GM23248 (cell line): Measurements from ENCODE around the gene PHF21A. TPM values are rescaled to one million over a fixed set of nuclear protein-coding genes. Genes with fewer than 3 reads are reported as not detected.

ENCODE experiments used
- DNase-seq: peaks from one replicate; pipeline ENCODE4 v3.0.0-alpha.2; 2015
- H2AFZ ChIP-seq: fragments of 200-600 bp; sonication (generic); 2 replicates; pipeline ENCODE4 v1.6.1; 2016; ENCODE audit warnings: antibody characterized with exemption
- H3F3A ChIP-seq: fragments of 200-600 bp; sonication (generic); 2 replicates; pipeline ENCODE4 v1.6.1; 2016; ENCODE audit warnings: mild to moderate bottlenecking, antibody characterized with exemption, mixed run types; ENCODE audit not compliant: insufficient read depth
- H3K27ac ChIP-seq: fragments of 200-600 bp; sonication (generic); 2 replicates; pipeline ENCODE4 v1.5.1; 2016; ENCODE audit warnings: mild to moderate bottlenecking
- H3K27me3 ChIP-seq: fragments of 200-600 bp; sonication (generic); replicated peaks from 2 replicates; pipeline ENCODE4 v1.6.1; 2016; ENCODE audit warnings: mild to moderate bottlenecking; ENCODE audit not compliant: insufficient read depth
- H3K36me3 ChIP-seq: fragments of 200-600 bp; sonication (generic); 2 replicates; pipeline ENCODE4 v1.6.1; 2016; ENCODE audit warnings: low read depth, mild to moderate bottlenecking
- H3K4me1 ChIP-seq: fragments of 200-600 bp; sonication (generic); 2 replicates; pipeline ENCODE4 v1.6.1; 2016; ENCODE audit warnings: mild to moderate bottlenecking; ENCODE audit not compliant: insufficient read depth
- H3K4me2 ChIP-seq: fragments of 200-600 bp; sonication (generic); one replicate; pipeline ENCODE4 v1.6.1; 2016; ENCODE audit warnings: mild to moderate bottlenecking; ENCODE audit not compliant: unreplicated experiment
- H3K4me3 ChIP-seq: fragments of 200-600 bp; sonication (generic); 2 replicates; pipeline ENCODE4 v1.5.1; 2016; ENCODE audit warnings: mild to moderate bottlenecking
- H3K79me2 ChIP-seq: fragments of 200-600 bp; sonication (generic); 2 replicates; pipeline ENCODE4 v1.6.1; 2016; ENCODE audit warnings: mild to moderate bottlenecking; ENCODE audit not compliant: insufficient read depth
- H3K9ac ChIP-seq: fragments of 200-600 bp; sonication (generic); 2 replicates; pipeline ENCODE4 v1.6.1; 2016; ENCODE audit warnings: mild to moderate bottlenecking
- H3K9me2 ChIP-seq: fragments of 200-600 bp; sonication (generic); 2 replicates; pipeline ENCODE4 v1.6.1; 2016; ENCODE audit warnings: mixed run types, mild to moderate bottlenecking, moderate library complexity; ENCODE audit not compliant: insufficient read depth
- H3K9me3 ChIP-seq: fragments of 200-600 bp; sonication (generic); one replicate; pipeline ENCODE4 v1.6.1; 2017; ENCODE audit warnings: low read depth
- H4K20me1 ChIP-seq: fragments of 200-600 bp; sonication (generic); 2 replicates; pipeline ENCODE4 v1.6.0; 2016; ENCODE audit not compliant: insufficient read depth
- EZH2 ChIP-seq: fragments of 200-600 bp; sonication (generic); IDR thresholded peaks from 2 replicates; pipeline ENCODE4 v1.6.1; 2018; ENCODE audit warnings: antibody characterized with exemption, mild to moderate bottlenecking; ENCODE audit not compliant: insufficient read depth, poor library complexity, severe bottlenecking
- EZH2phosphoT487 ChIP-seq: fragments of 200-600 bp; sonication (generic); IDR thresholded peaks from 2 replicates; pipeline ENCODE4 v1.6.1; 2018; ENCODE audit warnings: antibody characterized with exemption, moderate library complexity, mild to moderate bottlenecking, low read depth; ENCODE audit not compliant: insufficient read depth
- WGBS, 2 experiments: methylation state at CpG; one replicate each; pipeline ENCODE4 v1.1.6; 2015 to 2017; ENCODE audit warnings: low lambda C conversion rate in 2 of 2, low coverage in 1 of 2; ENCODE audit errors: missing lambda C conversion rate in 2 of 2; 5-methylcytosine and 5-hydroxymethylcytosine counted together
- in situ Hi-C: fragments of 300-500 bp; cut with MboI; formaldehyde crosslinking; loops from 2 replicates; pipeline ENCODE4 v1.15.0; 2020
- polyA plus RNA-seq: library from polyadenylated mRNA; unstranded; fragments of >200 nt; fragmentation: Nextera tagmentation; extraction: Ambion mirVana; gene quantifications from 2 replicates; pipeline ENCODE4 v1.2.1, GENCODE V29; 2016
- total RNA-seq: library from RNA; depleted of rRNA; stranded (reverse); fragments of >200 nt; shearing (Covaris generic); gene quantifications from 2 replicates; pipeline ENCODE4 v1.2.3, GENCODE V29; 2014

PHF21A gene
- total and polyA plus RNA-seq, 2 experiments from 2014 or later, result 11.2 to 17.0 TPM

DNA sequence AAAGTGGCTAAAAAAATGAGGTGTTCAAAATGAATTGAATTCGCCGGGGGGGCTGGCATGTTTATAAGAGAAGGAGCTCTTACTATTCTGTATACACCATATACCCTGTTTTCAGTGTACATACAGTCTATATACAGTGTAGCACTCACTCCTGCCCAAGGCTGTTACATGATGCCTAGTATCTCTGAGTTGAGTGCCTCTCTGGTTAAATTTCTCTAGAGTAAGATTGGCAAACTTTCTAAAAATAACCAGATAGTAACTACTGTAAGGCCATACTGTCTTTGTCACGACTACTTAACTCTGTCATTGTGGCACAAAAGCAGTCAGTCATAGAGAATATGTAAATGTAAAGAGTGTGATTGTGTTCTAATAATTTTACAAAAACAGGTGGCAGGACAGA, 58.1 kb downstream of the PHF21A start:
- Histone ChIP-seq H3K27ac (no peak overlapping the region), H3K79me2 (peaks cover 15% of the 10 kb centered on the region; the same call in 1 of the 2 replicates), H3K9ac (no peak overlapping the region), H3K4me3 (no peak overlapping the region), H3K36me3 (peaks cover 14% of the 10 kb centered on the region), H3K9me3 (no peaks in the 10 kb centered on the region), H4K20me1 (no peaks in the 10 kb centered on the region), H2AFZ (no peak overlapping the region), H3K9me2 (no peaks in the 10 kb centered on the region), H3K27me3 (no peaks in the 10 kb centered on the region), H3K4me2 (no peak overlapping the region), H3F3A (peaks cover 6% of the 10 kb centered on the region), H3K4me1 (peaks cover 9% of the 10 kb centered on the region)
- TF ChIP-seq EZH2 (no peak), EZH2phosphoT487 (no peak)
- in situ Hi-C loops, result no loop called here
- WGBS, 2 experiments, result 95 to 97% methylated on average over 3 of the region's 3 CpGs
- DNase-seq, result no peak

DNA sequence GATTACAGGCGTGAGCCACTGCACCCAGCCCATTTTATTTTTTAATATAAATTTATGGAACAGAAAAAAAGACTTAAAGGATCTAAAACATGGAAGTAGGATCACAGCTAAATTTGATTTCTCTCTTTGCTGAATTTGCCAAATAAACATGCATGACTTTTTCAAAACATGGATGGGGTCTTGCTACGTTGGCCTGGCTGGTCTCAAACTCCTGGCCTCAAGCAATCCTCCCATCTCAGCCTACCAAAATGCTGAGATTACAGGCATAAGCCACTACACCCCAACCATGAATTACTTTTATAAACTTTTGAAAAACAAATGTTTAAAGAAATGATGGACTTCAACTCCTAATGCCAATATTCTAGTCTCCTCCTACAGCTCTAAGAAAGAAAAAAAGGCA, 61.2 kb downstream of the PHF21A start:
- Histone ChIP-seq H3K4me1 (peaks cover 21% of the 10 kb centered on the region), H3K4me2 (no peak overlapping the region), H3K36me3 (peaks cover 8% of the 10 kb centered on the region), H4K20me1 (no peaks in the 10 kb centered on the region), H3K9me3 (no peaks in the 10 kb centered on the region), H3K4me3 (no peak overlapping the region), H3K27me3 (no peaks in the 10 kb centered on the region), H3K79me2 (peaks cover 15% of the 10 kb centered on the region; the same call in 1 of the 2 replicates), H3K9me2 (no peaks in the 10 kb centered on the region), H3K9ac (no peak overlapping the region), H2AFZ (no peak overlapping the region), H3K27ac (no peak overlapping the region), H3F3A (peaks cover 12% of the 10 kb centered on the region)
- DNase-seq, result no peak
- 99 to 100% methylated on average over 2 of the region's 2 CpGs for WGBS, 2 experiments
- TF ChIP-seq EZH2phosphoT487 (no peak), EZH2 (no peak)
- in situ Hi-C loops, result no loop called here

DNA sequence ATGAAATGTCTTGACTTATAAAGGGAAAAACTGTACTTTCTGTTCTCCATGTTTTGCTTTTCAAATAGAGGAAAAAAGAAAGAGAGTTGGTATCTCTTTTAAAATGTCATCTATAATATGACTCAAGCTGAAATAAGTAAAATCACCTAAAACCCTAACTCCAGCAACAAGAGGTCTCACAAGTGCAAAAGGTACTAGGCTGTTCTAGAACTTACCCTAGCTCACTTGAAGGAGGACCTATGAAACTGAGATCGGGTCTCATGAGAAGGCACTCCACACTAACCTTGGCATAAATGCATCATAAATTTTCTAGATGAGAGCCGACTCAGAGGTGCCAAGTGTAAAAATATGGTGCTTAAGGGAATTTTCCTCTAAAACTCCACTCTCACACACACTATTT, 63.8 kb downstream of the PHF21A start:
- H3K27ac ChIP-seq, result no peak overlapping the region
- H3K4me1 ChIP-seq, result peaks cover 17% of the 10 kb centered on the region
- no peak for DNase-seq
- H3F3A ChIP-seq, result peaks cover 12% of the 10 kb centered on the region; the same call in 1 of the 2 replicates
- no peaks in the 10 kb centered on the region for H4K20me1 ChIP-seq
- no peak overlapping the region for H3K4me2 ChIP-seq
- H3K9me2 ChIP-seq, result no peaks in the 10 kb centered on the region
- peaks cover 18% of the 10 kb centered on the region; the same call in 1 of the 2 replicates for H3K79me2 ChIP-seq
- no peaks in the 10 kb centered on the region for H3K27me3 ChIP-seq
- H3K36me3 ChIP-seq, result peaks cover 7% of the 10 kb centered on the region; the same call in 1 of the 2 replicates
- TF ChIP-seq EZH2phosphoT487, result no peak
- TF ChIP-seq EZH2, result no peak
- H3K4me3 ChIP-seq, result no peak overlapping the region
- in situ Hi-C loops, result no loop called here
- no peak overlapping the region for H2AFZ ChIP-seq
- no peak overlapping the region for H3K9ac ChIP-seq
- WGBS, 2 experiments, result 89 to 100% methylated on average over 2 of the region's 2 CpGs
- H3K9me3 ChIP-seq, result no peaks in the 10 kb centered on the region

DNA sequence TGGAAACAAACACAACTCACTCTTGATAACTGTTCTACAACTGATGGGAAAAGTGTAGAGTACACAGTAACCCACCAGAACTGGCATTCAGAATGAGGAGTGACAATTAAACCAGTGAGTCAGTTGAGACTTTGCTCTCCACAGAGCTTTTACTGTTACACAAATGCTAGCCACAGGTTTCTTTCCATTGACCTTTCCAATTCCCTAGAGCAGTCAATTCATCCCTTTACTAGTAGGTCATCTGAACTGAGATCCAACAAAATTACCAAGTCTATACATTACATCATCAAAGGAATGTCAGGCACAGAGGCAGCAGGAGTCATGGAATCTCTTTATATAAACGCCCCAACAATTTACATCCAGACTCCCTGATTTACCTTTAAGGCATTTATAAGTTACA, 65.9 kb downstream of the PHF21A start:
- 74 to 76% methylated on average over 1 of the region's 1 CpG for WGBS, 2 experiments

DNA sequence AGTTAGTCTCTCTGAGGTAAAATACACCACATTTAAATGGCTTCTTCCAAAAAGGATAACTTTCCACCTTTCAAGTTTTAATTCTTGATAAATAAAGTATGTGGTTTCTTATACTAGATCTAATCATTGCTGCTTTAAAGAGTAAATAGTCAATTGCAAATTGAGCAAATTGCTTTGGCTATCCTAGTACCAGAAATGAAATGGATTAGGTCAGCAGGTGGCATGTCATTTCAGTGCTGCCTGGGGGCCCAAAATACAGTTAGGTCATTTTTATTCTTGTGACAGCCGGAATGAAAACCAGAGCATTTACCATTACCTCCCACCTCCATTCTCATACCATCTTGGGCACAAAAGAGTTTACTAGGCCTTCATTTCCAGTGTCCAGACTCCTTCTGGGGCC, 70.2 kb downstream of the PHF21A start:
- Histone ChIP-seq H3K4me1 (peaks cover 38% of the 10 kb centered on the region), H3K9me3 (no peaks in the 10 kb centered on the region), H3K9me2 (no peaks in the 10 kb centered on the region), H3K4me3 (no peak overlapping the region), H3K9ac (no peak overlapping the region), H2AFZ (no peak overlapping the region), H3K27me3 (no peaks in the 10 kb centered on the region), H3K4me2 (peak overlapping the region; percentile 48), H3F3A (peaks cover 36% of the 10 kb centered on the region), H3K27ac (no peak overlapping the region), H3K79me2 (peaks cover 25% of the 10 kb centered on the region; the same call in 1 of the 2 replicates), H4K20me1 (no peaks in the 10 kb centered on the region), H3K36me3 (0 out of 2 replicates have a peak, but pooled peaks cover 5% of the 10 kb centered on the region)
- in situ Hi-C loops, result no loop called here
- no peak for DNase-seq
- 69 to 79% methylated on average over 1 of the region's 1 CpG for WGBS, 2 experiments
- TF ChIP-seq EZH2phosphoT487 (no peak), EZH2 (no peak)

More for the DNA sequence above, 65.9 kb downstream of the PHF21A start:
- H2AFZ ChIP-seq, result no peak overlapping the region
- H3K27me3 ChIP-seq, result no peaks in the 10 kb centered on the region
- H3K36me3 ChIP-seq, result 0 out of 2 replicates have a peak, but pooled peaks cover 5% of the 10 kb centered on the region
- H3K9me2 ChIP-seq, result no peaks in the 10 kb centered on the region
- no peaks in the 10 kb centered on the region for H3K9me3 ChIP-seq
- peaks cover 22% of the 10 kb centered on the region; the same call in 1 of the 2 replicates for H3F3A ChIP-seq
- no peak overlapping the region for H3K9ac ChIP-seq
- in situ Hi-C loops, result no loop called here
- H3K4me1 ChIP-seq, result peaks cover 25% of the 10 kb centered on the region
- H3K79me2 ChIP-seq, result peaks cover 17% of the 10 kb centered on the region; the same call in 1 of the 2 replicates
- no peaks in the 10 kb centered on the region for H4K20me1 ChIP-seq
- H3K4me2 ChIP-seq, result no peak overlapping the region
- peak overlapping the region; percentile 38 for H3K27ac ChIP-seq
- no peak overlapping the region for H3K4me3 ChIP-seq
- DNase-seq, result peak; percentile 82
- no peak for TF ChIP-seq EZH2phosphoT487
- no peak for TF ChIP-seq EZH2
